OCI-LY3 (cell line): ENCODE measurements around the gene CEP55.

Experiments used
- CTCF ChIP-seq: fragments of 200-600, 300-600 bp; sonication (generic); IDR thresholded peaks from 2 replicates; pipeline ENCODE4 v1.5.1; 2014; ENCODE audit warnings: antibody characterized with exemption, low read length, low read depth
- EZH2phosphoT487 ChIP-seq: fragments of 200-600 bp; shearing (Covaris generic); IDR thresholded peaks from 2 replicates; pipeline ENCODE4 v1.6.1; 2018; ENCODE audit warnings: antibody characterized with exemption, mixed run types, low read depth

GRCh38 chr10:93481637-93482144 lies 14.7 kb upstream of the CEP55 start:
- TF ChIP-seq CTCF, result no peak
- no peak for TF ChIP-seq EZH2phosphoT487
